GM19023 (cell line): ENCODE results near the gene ORM2.
"Not testable (repeated sequence)": the region's sequence is repeated elsewhere in the genome, so short reads cannot be mapped to it uniquely, and the experiment has no call there.

Experiments
- ATAC-seq: cut with Tn5 transposase; IDR thresholded peaks from one replicate; pipeline ENCODE4 v1.9.1; 2021; ENCODE audit warnings: mild to moderate bottlenecking, moderate library complexity; ENCODE audit not compliant: unreplicated experiment

ORM2 gene

DNA sequence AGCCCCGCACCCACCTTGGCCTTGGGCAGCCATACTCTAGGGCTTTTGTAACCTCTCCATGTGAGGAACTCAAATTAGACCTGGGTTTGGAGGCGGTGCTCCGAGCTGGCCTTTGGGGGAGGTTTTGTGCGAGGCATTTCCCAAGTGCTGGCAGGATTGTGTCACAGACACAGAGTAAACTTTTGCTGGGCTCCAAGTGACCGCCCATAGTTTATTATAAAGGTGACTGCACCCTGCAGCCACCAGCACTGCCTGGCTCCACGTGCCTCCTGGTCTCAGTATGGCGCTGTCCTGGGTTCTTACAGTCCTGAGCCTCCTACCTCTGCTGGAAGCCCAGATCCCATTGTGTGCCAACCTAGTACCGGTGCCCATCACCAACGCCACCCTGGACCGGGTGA lies at the start of gene ORM2:
ORM2 (plus strand) TSS at position 245 of the 398 bp plus-strand sequence; CDS start at position 281, 36 bp downstream.
- not testable (repeated sequence) for ATAC-seq

- no peak for ATAC-seq
Measured at GRCh38 chr9:114280636-114281472, 48.8 kb upstream of the ORM2 start.

GRCh38 chr9:114281473-114282103 lies 48.1 kb upstream of the ORM2 start:
- no peak for ATAC-seq

GRCh38 chr9:114282104-114282485 lies 47.6 kb upstream of the ORM2 start:
- no peak for ATAC-seq

GRCh38 chr9:114282507-114282906 lies 47.2 kb upstream of the ORM2 start:
- ATAC-seq: no peak

- no peak for ATAC-seq
Measured at GRCh38 chr9:114282926-114283325, 46.7 kb upstream of the ORM2 start.

- ATAC-seq: no peak
Measured at GRCh38 chr9:114283551-114284111, 46.0 kb upstream of the ORM2 start.

DNA sequence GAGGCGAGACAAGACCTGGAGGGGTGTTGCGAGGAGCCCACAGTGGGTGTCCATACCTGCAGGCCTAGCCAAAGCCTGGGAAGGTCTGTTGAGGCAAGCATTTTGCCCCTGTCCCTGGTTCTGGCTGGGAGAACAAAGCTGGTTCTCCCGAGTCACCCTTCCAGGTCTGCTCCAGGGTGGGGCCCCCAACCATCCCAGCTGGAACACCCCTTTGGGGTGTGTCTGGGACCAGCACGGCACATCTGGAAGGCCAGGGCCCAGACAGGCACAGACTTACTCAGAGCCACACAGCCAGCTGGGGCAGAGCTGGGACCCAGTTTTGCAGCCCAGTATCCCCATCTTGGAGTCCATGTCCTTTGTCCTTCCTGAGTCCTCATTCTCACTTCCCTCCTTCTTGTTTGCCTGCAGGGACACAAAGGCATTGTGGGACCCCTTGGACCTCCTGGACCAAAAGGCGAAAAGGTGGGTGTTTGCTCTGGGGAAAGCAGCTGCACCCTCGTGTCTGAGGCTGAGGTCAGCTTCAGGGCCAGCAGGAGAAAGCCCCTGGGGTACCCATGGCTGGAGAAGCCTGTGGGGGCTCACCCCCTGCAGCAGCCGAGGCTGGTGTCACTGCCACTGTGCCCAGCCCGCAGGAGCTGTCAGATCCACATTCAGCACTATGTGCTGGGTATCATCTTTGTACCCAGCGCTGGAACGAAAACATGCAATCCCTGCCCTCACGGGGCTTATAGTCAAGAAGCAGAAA lies 45.2 kb upstream of the ORM2 start:
- no peak for ATAC-seq

DNA sequence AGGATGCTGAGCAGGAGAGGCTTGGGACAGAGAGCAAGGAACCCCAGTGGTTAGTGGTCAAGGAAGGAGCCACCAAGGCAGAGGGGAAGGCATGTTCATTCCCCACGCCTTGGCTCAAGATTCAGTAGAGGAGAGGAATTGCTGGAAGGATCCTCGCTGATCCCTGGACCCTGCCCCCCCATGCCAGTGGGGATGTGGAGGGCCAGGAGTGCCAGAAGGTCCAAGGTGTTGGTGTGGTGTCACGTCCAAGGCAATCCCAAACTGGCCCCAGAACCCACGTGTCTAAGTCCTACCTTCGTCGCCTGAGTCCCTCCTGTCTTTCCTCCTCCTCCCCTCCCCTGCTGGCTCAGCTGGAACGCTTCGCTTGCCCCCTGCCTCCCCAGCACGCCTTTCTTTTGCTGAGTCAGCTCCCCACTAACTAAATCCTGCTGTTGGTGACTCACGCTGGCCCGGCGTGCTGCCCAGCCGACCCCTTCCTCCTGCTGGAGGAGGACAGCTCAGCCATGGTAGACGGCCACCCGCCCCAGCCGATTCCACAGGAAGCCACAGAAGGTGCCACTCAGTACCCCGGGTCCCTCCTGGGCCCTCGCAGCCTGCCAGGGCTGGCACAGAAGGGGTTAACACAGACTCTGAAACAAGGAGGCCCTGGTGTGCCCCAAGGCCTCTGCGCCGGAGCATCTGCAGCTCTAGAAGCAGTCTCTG lies 44.4 kb upstream of the ORM2 start:
- ATAC-seq: no peak

- ATAC-seq: no peak
Measured at GRCh38 chr9:114286146-114286679, 43.5 kb upstream of the ORM2 start.

- ATAC-seq: no peak
Measured at GRCh38 chr9:114287001-114287762, 42.5 kb upstream of the ORM2 start.

DNA sequence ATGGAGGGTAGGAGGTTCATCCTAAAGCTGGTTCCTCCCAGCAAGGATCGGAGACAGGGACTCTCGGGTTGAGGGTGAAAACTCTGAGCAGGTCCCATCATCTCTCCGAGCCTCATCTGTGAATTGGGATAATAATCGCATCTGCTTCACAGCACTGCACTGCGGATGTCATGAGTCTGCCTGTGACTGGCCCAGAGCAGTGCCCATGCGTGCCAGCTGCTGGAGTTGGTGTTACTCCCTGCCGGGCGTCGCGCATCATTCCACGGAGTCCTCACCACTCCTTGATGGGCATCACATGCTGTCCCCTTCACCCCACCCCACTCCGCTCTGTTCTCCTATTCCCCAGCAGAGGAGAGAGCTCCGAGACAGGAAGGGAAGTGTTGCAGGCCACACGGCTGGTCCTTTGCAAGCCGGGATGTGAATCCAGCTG lies 41.9 kb upstream of the ORM2 start:
- no peak for ATAC-seq

GRCh38 chr9:114288193-114289091 lies 41.2 kb upstream of the ORM2 start:
- no peak for ATAC-seq

DNA sequence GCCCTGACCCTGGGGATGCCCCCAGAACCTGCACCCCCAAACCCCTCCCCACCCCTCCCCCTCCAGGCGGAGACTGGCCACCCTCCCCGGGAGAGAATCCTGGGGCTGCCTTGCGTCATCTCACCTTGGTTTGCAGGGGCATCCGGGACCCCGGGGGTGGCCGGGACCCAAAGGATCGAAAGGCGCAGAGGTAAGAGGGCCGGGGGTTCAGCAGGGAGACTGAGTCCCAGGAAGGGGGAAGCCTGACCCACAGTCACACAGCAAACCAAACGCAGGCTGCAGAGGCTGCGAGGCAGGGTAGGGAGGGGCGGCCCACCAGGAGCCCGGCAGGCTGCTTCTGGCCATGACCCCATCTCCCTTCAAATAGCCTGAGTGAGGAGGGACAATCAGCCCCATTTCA lies 40.6 kb upstream of the ORM2 start:
- ATAC-seq: no peak

DNA sequence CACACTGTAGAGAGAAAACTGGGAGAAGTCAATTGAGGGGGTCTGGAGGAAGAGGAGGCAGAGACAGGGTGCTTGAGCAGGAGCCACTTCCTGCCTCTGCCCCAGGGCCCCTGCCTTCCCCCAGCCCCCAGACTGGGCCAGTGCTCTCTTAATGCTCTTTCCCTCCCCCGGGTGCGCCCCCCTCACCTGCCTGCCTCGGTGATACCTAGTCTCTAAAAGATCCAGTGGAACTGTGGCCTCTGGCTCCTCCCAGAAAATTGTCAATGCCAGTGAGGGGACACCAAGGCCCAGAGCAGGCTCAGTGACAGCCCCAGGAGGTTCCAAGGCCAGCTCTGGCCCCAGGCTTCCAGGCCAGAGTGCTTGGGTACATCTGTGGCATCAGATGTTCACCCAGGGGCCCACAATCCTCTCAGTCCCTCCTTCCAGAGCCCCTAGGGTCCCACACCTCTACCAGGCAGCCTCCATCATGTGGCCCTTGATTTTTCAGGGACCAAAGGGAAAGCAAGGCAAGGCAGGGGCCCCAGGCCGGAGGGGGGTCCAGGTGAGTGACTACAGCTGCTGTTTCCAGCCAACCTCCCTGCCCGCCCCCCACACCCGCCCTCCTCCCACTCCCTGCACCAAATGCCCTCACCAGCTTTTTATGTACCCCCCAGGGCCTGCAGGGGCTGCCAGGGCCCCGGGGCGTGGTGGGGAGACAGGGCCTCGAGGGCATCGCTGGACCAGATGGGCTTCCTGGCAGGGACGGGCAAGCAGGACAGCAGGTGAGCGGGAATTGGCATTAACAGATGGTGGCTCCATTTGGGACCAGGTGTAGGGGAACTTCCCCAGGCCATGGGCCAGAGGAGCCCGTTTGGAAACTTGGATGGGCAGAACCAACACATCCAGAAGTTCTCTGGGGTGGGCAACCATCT lies 39.8 kb upstream of the ORM2 start:
- ATAC-seq: no peak

DNA sequence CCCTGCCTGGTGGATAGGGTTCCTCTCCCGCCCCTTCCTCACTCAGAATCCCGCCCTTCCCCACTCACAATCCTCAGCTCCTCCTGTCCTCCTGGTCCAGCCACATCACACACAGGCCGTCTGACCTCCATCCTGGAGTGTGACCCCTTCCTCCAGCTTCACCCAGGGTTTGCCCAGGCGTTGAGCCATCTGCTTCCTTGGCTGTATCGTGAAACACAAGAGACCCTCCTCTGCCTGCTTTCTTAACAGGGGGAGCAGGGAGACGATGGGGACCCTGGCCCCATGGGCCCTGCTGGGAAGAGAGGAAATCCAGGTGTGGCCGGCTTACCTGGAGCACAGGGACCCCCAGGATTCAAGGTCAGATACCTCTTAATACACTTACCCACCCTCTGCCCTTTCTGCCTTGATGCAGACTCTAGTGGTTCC lies 39.1 kb upstream of the ORM2 start:
- no peak for ATAC-seq

GRCh38 chr9:114291064-114291474 lies 38.6 kb upstream of the ORM2 start:
- ATAC-seq: no peak
